Kasumi-1 (cell line): ENCODE data around the gene ARHGAP18.
A peak's percentile ranks its signal among the peaks of the same experiment; 100 is the strongest.

Experiments used
- DNase-seq, 2 experiments: peaks; one replicate each; lab custom pipeline; 2025; lab: John Stamatoyannopoulos, UW

The ARHGAP18 gene

GRCh38 chr6:129691709-129692108, 18.3 kb downstream of the ARHGAP18 start:
- DNase-seq: no peak

DNA sequence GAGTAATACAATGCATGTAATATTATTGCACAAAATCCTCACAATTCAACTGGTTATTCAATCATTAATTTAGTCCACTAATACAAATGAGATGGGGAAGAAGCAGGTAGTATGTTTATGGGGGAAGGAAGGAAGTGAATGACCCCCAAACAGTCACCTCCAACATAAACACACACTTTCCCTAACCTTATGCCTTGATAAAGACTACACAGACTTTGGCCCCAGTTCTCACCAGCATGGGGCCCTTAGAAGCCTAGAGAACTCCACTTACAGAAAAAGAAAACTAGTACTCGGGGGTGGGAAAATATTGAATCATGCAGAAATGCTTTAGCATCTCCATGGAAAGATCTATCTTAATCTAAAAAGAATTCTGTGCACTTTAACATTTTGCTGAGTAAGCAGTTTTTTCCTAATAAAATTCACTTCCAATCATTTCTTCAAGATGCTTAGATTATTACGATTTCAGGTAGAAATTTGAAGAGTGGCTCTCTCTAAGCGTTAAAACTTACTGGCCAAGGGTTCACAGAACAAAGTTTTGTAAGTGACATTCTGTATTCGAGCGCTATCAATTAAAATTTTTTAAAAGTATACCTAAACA, 18.8 kb downstream of the ARHGAP18 start:
- no peak for DNase-seq

DNA sequence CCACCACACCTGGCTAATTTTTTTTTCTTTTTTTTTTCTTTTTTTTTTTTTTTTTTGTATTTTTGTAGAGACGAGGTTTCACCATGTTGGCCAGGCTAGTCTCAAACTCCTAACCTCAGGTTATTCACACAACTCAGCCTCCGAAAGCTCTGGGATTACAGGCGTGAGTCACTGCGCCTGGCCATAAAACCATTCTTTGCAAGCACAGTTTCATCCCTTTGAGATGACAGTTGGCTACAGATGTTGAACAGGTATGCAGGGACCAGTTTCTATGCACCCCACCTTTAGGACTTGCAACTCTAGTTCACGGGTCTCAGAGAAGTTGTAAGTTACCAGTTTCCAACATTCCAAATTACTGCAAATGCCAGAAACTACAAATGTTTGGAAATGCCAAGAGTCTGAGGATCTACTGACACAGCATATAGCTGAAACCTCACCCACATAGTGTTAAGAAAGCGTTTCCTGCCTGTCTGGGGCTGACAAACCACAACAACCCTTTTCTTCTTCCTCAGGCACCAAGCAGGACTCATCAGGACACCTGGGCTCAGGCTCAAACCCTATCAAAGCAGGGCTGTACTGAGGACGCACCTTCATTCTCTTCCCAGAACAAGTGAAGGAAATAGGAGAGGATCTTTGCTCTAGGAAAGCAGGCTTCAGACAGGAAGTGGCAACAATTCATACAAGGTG, 22.9 kb downstream of the ARHGAP18 start:
- peak; percentile 76 to 81 for DNase-seq

DNA sequence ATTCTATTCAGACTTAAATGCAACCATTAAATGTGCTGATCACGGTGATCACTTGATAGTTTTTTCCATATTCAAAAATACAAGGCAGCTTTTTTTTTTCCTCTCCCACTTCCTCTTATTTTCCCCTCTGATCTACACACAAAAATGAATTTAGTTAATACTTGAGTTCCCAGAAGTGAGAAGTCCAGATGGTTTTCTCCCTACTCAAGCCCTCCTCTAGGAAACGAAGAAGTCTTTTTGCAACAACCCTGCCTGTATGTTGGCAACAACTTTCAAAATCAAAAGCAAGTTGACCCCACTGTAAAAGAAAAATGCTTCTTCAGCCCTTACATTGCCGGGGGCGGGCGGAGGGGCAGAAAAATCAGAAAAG, 24.3 kb downstream of the ARHGAP18 start:
- DNase-seq: peak; percentile 33 to 66

GRCh38 chr6:129684903-129685661, 24.9 kb downstream of the ARHGAP18 start:
- DNase-seq: no peak

- DNase-seq: no peak
Observed at GRCh38 chr6:129684323-129684884, 25.6 kb downstream of the ARHGAP18 start.

GRCh38 chr6:129683601-129684322, 26.2 kb downstream of the ARHGAP18 start:
- peak; percentile 98 to 99 for DNase-seq

DNA sequence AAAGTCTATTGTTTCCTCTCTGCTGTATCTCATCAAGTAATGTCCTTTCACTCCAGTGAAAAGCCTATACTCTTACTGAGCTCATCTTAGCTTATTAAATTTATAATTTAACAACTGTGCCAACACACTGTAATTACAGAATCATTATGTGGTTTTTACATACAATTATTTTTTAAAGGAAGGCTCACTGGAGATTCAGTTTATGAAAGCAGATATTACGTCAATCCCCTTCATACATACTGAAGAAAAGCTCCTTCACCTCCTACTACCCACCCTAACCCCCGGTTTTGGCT, 28.1 kb downstream of the ARHGAP18 start:
- DNase-seq: no peak

DNA sequence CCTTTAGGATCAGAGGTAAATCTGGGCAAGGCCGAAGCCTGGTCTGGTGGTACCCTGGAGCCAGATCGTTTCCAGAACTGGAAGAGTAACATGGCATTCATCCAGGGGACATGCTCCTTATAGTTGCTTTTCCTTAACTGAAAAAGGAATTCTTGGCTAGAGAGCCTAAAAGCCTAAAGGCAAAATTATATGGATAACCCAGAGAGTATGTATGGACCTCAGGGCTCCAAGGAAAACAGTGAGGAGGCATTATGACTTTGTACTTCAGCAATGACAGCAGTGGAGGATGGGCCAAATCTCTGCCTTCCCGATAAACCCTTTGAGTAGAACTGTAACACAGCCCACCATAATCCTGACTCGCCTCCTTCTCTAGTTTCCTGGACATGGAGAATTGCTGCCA, 29.3 kb downstream of the ARHGAP18 start:
- no peak for DNase-seq

DNA sequence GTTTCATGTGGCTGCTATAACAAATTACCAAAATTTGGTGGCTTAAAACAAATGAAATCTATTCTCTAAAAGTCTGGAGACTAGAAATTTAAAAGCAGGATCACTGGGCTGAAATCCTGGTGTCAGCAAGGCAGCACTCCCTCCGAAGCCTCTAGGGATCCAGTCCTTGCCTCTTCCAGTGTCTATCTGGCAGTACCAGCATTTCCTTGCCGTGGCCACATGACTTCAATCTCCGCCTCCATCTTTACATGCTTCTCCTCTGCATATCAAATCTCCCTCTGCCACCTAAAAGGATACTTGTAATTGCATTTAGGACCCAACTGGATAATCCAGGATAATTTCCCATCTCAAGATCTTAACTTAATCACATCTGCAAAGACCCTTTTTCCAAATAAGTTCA, 30.2 kb downstream of the ARHGAP18 start:
- no peak for DNase-seq

DNA sequence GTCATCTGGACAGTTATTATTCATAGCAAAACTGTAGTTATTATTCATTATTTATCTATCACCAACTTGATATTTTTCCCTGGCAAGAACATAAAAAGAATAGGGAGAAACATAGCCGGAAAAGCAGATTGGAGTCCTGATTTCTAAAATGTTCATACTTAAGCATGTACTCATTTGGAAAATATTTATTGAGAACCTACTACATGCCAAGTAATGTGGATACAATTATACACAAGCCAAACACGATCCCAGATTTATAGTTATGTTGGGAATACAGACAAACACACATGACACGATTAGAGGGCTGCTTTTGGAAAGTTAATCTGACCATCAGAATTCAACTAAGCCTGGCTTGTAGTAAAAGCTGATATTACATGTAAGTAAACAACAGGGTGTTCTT, 30.7 kb downstream of the ARHGAP18 start:
- DNase-seq: no peak

- DNase-seq: no peak
Observed at GRCh38 chr6:129678463-129678862, 31.5 kb downstream of the ARHGAP18 start.

DNA sequence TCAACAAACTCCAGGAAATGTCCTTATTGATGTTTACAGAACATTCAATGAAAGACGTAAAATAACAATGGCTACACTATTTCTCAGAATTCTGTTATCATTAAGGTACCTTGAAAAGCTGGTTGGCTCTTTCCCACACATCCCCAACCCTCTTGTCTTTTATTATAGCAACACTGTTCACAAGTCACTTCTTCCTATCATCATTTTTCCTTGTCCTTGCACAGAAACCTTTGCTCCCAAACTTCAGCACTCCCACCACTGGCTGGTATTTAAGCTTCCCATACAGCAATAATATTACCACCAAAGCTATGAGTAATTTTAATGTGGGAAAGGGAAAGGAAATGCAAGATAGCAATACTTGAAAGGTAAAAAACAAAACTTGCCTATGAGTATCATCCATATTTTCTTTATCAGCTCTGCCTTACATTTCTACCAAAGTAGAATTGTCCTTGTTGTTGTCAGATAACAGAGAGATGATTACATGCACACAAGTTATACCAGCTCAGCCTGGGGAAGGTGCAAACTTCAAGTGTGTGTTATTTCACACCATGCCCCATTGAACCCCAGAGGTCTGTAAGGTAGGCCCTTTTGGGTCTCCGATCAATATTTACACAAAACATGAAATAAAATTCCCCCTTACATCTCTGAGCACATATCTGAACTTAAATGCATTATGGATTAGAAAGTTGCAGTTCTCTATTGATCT, 32.2 kb downstream of the ARHGAP18 start:
- DNase-seq: no peak

DNA sequence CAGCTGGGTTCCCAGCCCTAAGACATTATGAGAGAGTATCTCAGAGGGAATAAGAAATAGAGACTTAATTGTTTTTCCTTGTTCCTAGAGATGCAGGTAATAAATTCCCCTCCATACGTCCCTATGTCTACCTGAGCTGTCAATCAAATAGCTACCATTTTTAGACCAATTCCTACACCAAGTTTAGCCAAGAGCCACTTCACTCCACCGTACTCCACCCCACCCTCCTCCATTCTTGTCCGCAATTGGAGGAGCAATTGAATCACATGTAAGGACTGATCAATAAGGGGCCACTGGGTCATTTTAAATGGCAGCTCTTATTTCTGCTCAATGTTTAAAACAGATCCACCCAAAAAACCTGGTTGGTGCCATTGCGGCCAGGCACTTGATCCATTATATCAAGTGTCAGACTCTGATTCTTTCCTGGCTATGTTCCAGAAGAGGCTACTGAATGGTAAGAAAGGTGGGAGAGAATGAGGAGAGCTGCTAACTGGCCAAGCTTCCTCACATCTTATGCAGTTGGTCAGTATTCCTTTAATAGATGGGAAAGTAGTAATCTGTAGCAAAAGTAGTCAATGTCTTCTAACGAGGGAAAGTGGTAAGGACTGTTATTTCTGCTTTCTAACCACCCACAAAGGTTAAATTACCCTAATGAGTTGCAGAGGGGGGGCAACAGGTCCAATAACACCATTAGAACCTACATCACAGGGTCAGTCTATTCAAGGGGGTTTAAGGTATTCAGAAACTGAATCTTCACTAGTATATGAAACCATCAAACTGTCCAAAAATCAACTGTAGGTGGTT, 34.1 kb downstream of the ARHGAP18 start:
- DNase-seq: no peak

GRCh38 chr6:129673748-129674147, 36.2 kb downstream of the ARHGAP18 start:
- no peak for DNase-seq

GRCh38 chr6:129672881-129673631, 36.9 kb downstream of the ARHGAP18 start:
- DNase-seq: peak; percentile 56 to 58

GRCh38 chr6:129672341-129672682, 37.7 kb downstream of the ARHGAP18 start:
- DNase-seq: no peak

GRCh38 chr6:129671442-129672340, 38.3 kb downstream of the ARHGAP18 start:
- peak; percentile 61 to 67 for DNase-seq

- no peak for DNase-seq
Observed at GRCh38 chr6:129670634-129671033, 39.3 kb downstream of the ARHGAP18 start.
